ENCODE results near the gene CLSTN1.

The CLSTN1 gene

GRCh38 chr1:9689011-9689706 lies 134.6 kb downstream of the CLSTN1 start:
- peak overlapping the region; percentile 88 for H3K4me3 ChIP-seq
- DNase-seq (ENCODE audit: low spot score) = peak; percentile 82
- peak overlapping the region; percentile 74 to 78 for H3K27ac ChIP-seq
- TF ChIP-seq CTCF (IDR thresholded peaks at IDR 0.05) = no peak

- Histone ChIP-seq H3K4me3 (peak overlapping the region; percentile 88), H3K27ac (no peak overlapping the region)
- no peak for TF ChIP-seq CTCF (IDR thresholded peaks at IDR 0.05)
- no peak for DNase-seq (ENCODE audit: low spot score)
Measured at GRCh38 chr1:9688599-9688998, 135.2 kb downstream of the CLSTN1 start.

GRCh38 chr1:9687874-9688582 lies 135.7 kb downstream of the CLSTN1 start:
- no peak for TF ChIP-seq CTCF (IDR thresholded peaks at IDR 0.05)
- H3K27ac ChIP-seq = peak overlapping the region in 1 of 2 donors; percentile 75
- DNase-seq (ENCODE audit: low spot score) = no peak
- peak overlapping the region; percentile 88 for H3K4me3 ChIP-seq

GRCh38 chr1:9687120-9687873 lies 136.5 kb downstream of the CLSTN1 start:
- H3K4me3 ChIP-seq = peak overlapping the region; percentile 88
- DNase-seq (ENCODE audit: low spot score) = no peak
- peak overlapping the region in 1 of 2 donors; percentile 75 for H3K27ac ChIP-seq
- no peak for TF ChIP-seq CTCF (IDR thresholded peaks at IDR 0.05)

- no peak overlapping the region for H3K4me3 ChIP-seq
- no peak for TF ChIP-seq CTCF (IDR thresholded peaks at IDR 0.05)
- no peak for DNase-seq (ENCODE audit: low spot score)
- H3K27ac ChIP-seq = no peak overlapping the region
Measured at GRCh38 chr1:9684801-9685200, 139.0 kb downstream of the CLSTN1 start.

GRCh38 chr1:9680828-9681227 lies 142.9 kb downstream of the CLSTN1 start:
- Histone ChIP-seq H3K4me3 (no peak overlapping the region), H3K27ac (no peak overlapping the region)
- DNase-seq (ENCODE audit: low spot score) = no peak
- no peak for TF ChIP-seq CTCF (IDR thresholded peaks at IDR 0.05)

Data from coronary artery (tissue), 2 donors.